Neuronal stem cell (in vitro differentiated cells): ENCODE data around the gene NCF4. TPM values are rescaled to one million over a fixed set of nuclear protein-coding genes. Genes with fewer than 3 reads are reported as not detected.

Experiments used
- DNase-seq: peaks from one replicate; pipeline ENCODE4 v3.0.0-alpha.2; 2013; ENCODE audit warnings: low spot score
- H2AFZ ChIP-seq: one replicate; pipeline ENCODE4 v1.6.1; 2013; ENCODE audit warnings: mild to moderate bottlenecking, low read length, inconsistent platforms
- H2AK5ac ChIP-seq: 2 replicates; pipeline ENCODE4 v1.6.1; 2013; ENCODE audit warnings: low read depth, mild to moderate bottlenecking, inconsistent platforms, low read length, moderate library complexity, mixed read lengths
- H2BK120ac ChIP-seq: 2 replicates; pipeline ENCODE4 v1.6.1; 2013; ENCODE audit warnings: low read depth, mild to moderate bottlenecking, inconsistent platforms, low read length, moderate library complexity, mixed read lengths
- H2BK12ac ChIP-seq: one replicate; pipeline ENCODE4 v1.6.1; 2013; ENCODE audit warnings: low read length, inconsistent platforms
- H2BK15ac ChIP-seq: 2 replicates; pipeline ENCODE4 v1.6.1; 2013; ENCODE audit warnings: mild to moderate bottlenecking, low read length, inconsistent platforms, mixed read lengths
- H2BK5ac ChIP-seq: one replicate; pipeline ENCODE4 v1.6.1; 2013; ENCODE audit warnings: inconsistent platforms, mild to moderate bottlenecking, low read length, moderate library complexity
- H3K14ac ChIP-seq: one replicate; pipeline ENCODE4 v1.6.1; 2013; ENCODE audit warnings: low read length, inconsistent platforms
- H3K18ac ChIP-seq: 2 replicates; pipeline ENCODE4 v1.6.1; 2013; ENCODE audit warnings: low read length, inconsistent platforms
- H3K23ac ChIP-seq: 2 replicates; pipeline ENCODE4 v1.6.1; 2013; ENCODE audit warnings: low read depth, mild to moderate bottlenecking, mixed read lengths, low read length, inconsistent platforms; ENCODE audit not compliant: poor library complexity
- H3K27ac ChIP-seq: replicated peaks from 3 replicates; pipeline ENCODE4 v1.5.1; 2013; ENCODE audit warnings: low read length, inconsistent platforms
- H3K27me3 ChIP-seq, 3 experiments: 2 replicates each; pipeline ENCODE4 v1.6.1; 2013; ENCODE audit warnings: low read length in 3 of 3, mild to moderate bottlenecking in 2 of 3, inconsistent platforms in 1 of 3, low read depth in 1 of 3, mixed read lengths in 1 of 3, moderate library complexity in 1 of 3; ENCODE audit not compliant: control insufficient read depth in 3 of 3, insufficient read depth in 3 of 3
- H3K36me3 ChIP-seq, 2 donors: replicated peaks in 1 of 2; 2 replicates each; pipeline ENCODE4 v1.6.1; 2013; ENCODE audit warnings: low read length in 2 of 2; ENCODE audit not compliant: control insufficient read depth in 2 of 2, insufficient read depth in 2 of 2
- H3K4ac ChIP-seq: 2 replicates; pipeline ENCODE4 v1.6.1; 2013; ENCODE audit warnings: inconsistent platforms, mild to moderate bottlenecking, low read length, moderate library complexity
- H3K4me1 ChIP-seq, 2 donors: 1 replicate in 1 of 2; 2 replicates in 1 of 2; pipeline ENCODE4 v1.6.1; 2013; ENCODE audit warnings: low read length in 2 of 2, low read depth in 1 of 2; ENCODE audit not compliant: control insufficient read depth in 2 of 2, insufficient read depth in 1 of 2
- H3K4me2 ChIP-seq: one replicate; pipeline ENCODE4 v1.6.1; 2013; ENCODE audit warnings: mild to moderate bottlenecking, low read length, inconsistent platforms; ENCODE audit not compliant: insufficient read depth, poor library complexity, severe bottlenecking
- H3K4me3 ChIP-seq, 2 donors: 2 replicates each; pipeline ENCODE4 v1.5.1; 2013; ENCODE audit warnings: low read length in 2 of 2, mild to moderate bottlenecking in 2 of 2, inconsistent platforms in 1 of 2, moderate library complexity in 1 of 2
- H3K79me1 ChIP-seq: one replicate; pipeline ENCODE4 v1.6.1; 2013; ENCODE audit warnings: low read depth, mild to moderate bottlenecking, inconsistent platforms, low read length, moderate library complexity
- H3K9ac ChIP-seq: one replicate; pipeline ENCODE4 v1.6.1; 2013; ENCODE audit warnings: mild to moderate bottlenecking, low read depth, low read length, inconsistent platforms; ENCODE audit not compliant: poor library complexity
- H3K9me3 ChIP-seq, 2 donors: replicated peaks in 1 of 2; 2 replicates each; pipeline versions ENCODE3 to v1.6.1; 2013; ENCODE audit warnings: low read length in 2 of 2, mild to moderate bottlenecking in 2 of 2, inconsistent platforms in 1 of 2, low read depth in 1 of 2, mixed read lengths in 1 of 2, moderate library complexity in 1 of 2; ENCODE audit not compliant: control insufficient read depth in 2 of 2, insufficient read depth in 1 of 2
- H4K8ac ChIP-seq: one replicate; pipeline ENCODE4 v1.6.1; 2013; ENCODE audit warnings: low read depth, mild to moderate bottlenecking, inconsistent platforms, low read length, moderate library complexity
- H4K91ac ChIP-seq: one replicate; pipeline ENCODE4 v1.6.1; 2013; ENCODE audit warnings: low read length, low read depth, mild to moderate bottlenecking, inconsistent platforms; ENCODE audit not compliant: poor library complexity
- WGBS, 2 donors: extraction: QIAGEN DNeasy Blood & Tissue Kit; methylation state at CpG; one replicate each; pipeline ENCODE4 v1.1.7; 2013; ENCODE audit warnings: missing lambda C conversion rate in 2 of 2, mixed read lengths in 1 of 2; ENCODE audit not compliant: insufficient read length in 2 of 2, insufficient replicate concordance in 1 of 2; ENCODE audit errors: extremely low coverage in 2 of 2; 5-methylcytosine and 5-hydroxymethylcytosine counted together
- polyA plus RNA-seq, 2 experiments: library from polyadenylated mRNA; stranded (reverse); fragments of 200-250 nt; gene quantifications; one replicate each; pipeline ENCODE4 v1.2.3, GENCODE V29; 2013

The NCF4 gene
- polyA plus RNA-seq (2013, experiment 1 of 2): not detected
- polyA plus RNA-seq (2013, experiment 2 of 2): not detected

DNA sequence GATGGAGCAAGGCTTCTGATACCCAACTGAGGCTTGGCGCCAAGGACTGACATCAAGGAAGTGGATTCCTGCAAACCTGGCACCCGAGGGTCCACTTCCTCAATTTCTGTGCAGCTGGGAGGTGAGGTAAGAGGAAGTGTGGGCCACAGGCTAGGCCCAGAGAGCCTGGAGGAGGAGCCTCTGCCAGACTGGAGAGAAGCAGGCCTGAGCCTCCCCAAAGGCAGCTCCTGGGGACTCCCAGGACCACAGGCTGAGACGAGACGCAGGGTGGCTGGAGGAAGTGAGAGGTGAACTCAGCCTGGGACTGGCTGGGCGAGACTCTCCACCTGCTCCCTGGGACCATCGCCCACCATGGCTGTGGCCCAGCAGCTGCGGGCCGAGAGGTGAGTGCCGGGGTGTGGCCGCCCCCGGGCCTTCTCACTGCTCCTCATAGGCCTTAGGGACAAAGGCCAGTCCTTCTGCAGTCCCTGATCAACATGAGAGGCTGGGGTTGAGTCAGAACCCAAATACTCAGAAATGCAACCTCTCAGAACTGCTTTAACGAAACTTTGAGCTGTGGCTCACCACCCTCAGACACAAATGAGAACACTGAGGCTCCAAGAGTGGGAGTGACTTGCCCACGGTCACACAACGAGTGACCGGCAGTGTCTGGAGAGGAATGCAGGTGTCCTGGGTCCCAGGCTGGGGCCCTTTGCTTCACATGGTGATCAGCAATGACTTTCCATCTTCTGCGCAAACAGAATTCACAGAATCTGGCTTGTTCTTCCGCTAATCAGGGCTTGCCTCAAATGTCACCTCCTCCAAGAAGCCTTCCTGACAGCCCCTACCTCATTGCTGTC, at the start of gene NCF4:
Gene NCF4 (plus strand): TSS at position 186 of the 839 bp plus-strand sequence. CDS start 166 bp downstream, at position 352.
- Histone ChIP-seq H2AK5ac (peak within 1 kb of the TSS; percentile 75), H3K79me1 (no peaks in the 10 kb centered on the region), H2BK12ac (no peak within 1 kb of the TSS), H3K27ac (no peak within 1 kb of the TSS), H3K23ac (no peak within 1 kb of the TSS), H2AFZ (no peak within 1 kb of the TSS), H2BK120ac (no peak within 1 kb of the TSS), H4K91ac (no peak within 1 kb of the TSS), H3K9ac (no peak within 1 kb of the TSS), H3K27me3 (peaks cover 0 to 60% (median 17%) of the 10 kb centered on the region in 3 experiments), H3K4ac (no peak within 1 kb of the TSS), H3K9me3 (no peaks in the 10 kb centered on the region), H3K4me1 (peaks cover 0 to 1% of the 10 kb centered on the region in 2 donors), H3K4me2 (no peak within 1 kb of the TSS), H4K8ac (no peak within 1 kb of the TSS), H2BK15ac (no peak within 1 kb of the TSS), H3K18ac (no peak within 1 kb of the TSS), H3K14ac (no peak within 1 kb of the TSS), H3K4me3 (no peak within 1 kb of the TSS), H3K36me3 (no peaks in the 10 kb centered on the region), H2BK5ac (no peak within 1 kb of the TSS)
- WGBS, 2 donors: no CpG with 5 or more reads among the region's 17 CpGs
- DNase-seq: no peak

GRCh38 chr22:36811094-36811800, 49.6 kb upstream of the NCF4 start:
- H3K27ac ChIP-seq: no peak overlapping the region
- no peak overlapping the region for H4K8ac ChIP-seq
- H4K91ac ChIP-seq: no peak overlapping the region
- no CpG with 5 or more reads among the region's 3 CpGs for WGBS, 2 donors
- H3K27me3 ChIP-seq: peaks cover 0 to 21% (median 4%) of the 10 kb centered on the region in 3 experiments
- H3K14ac ChIP-seq: no peak overlapping the region
- H2BK15ac ChIP-seq: no peak overlapping the region
- H2BK12ac ChIP-seq: no peak overlapping the region
- no peak overlapping the region for H2BK5ac ChIP-seq
- no peak overlapping the region for H3K4me3 ChIP-seq
- no peak for DNase-seq
- no peaks in the 10 kb centered on the region for H3K9me3 ChIP-seq
- H3K23ac ChIP-seq: no peak overlapping the region
- peaks cover 9 to 38% of the 10 kb centered on the region in 2 donors for H3K4me1 ChIP-seq
- H3K79me1 ChIP-seq: no peaks in the 10 kb centered on the region
- no peak overlapping the region for H2AFZ ChIP-seq
- H3K18ac ChIP-seq: no peak overlapping the region
- H3K36me3 ChIP-seq: peaks cover 0 to 34% of the 10 kb centered on the region in 2 donors
- H3K9ac ChIP-seq: no peak overlapping the region
- H3K4ac ChIP-seq: no peak overlapping the region
- H3K4me2 ChIP-seq: no peak overlapping the region
- H2BK120ac ChIP-seq: no peak overlapping the region
- no peak overlapping the region for H2AK5ac ChIP-seq

DNA sequence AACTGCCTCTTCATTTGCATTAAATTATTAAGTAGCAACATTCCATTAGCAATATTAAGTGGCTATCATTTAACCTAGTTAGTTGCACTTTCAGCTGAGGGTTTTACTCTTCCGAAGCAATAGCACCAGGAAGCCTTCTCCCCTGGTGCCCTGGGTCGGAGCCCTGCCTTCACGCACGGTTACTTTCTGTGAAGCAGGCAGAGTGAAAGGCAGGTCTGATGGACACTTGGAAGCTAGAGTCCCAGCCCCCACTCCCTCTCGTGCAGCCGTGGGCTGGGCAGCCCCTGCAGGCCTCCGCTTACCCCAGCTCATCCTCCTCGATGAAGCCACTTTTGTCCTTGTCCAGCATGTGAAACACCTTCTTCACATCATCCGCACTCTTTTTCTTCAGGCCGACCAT, 46.0 kb upstream of the NCF4 start:
- Histone ChIP-seq H2AK5ac (peak overlapping the region; percentile 50), H2BK5ac (no peak overlapping the region), H4K91ac (no peak overlapping the region), H3K23ac (no peak overlapping the region), H2AFZ (no peak overlapping the region), H3K27me3 (peaks cover 6 to 43% (median 11%) of the 10 kb centered on the region in 3 experiments), H2BK15ac (no peak overlapping the region), H3K18ac (no peak overlapping the region), H3K9ac (no peak overlapping the region), H2BK120ac (no peak overlapping the region), H3K36me3 (peaks cover 0 to 34% of the 10 kb centered on the region in 2 donors), H3K4me3 (no peak overlapping the region), H3K79me1 (no peaks in the 10 kb centered on the region), H2BK12ac (no peak overlapping the region), H3K14ac (no peak overlapping the region), H3K4ac (no peak overlapping the region), H3K4me2 (no peak overlapping the region), H3K27ac (no peak overlapping the region), H4K8ac (no peak overlapping the region), H3K9me3 (no peaks in the 10 kb centered on the region), H3K4me1 (peaks cover 11 to 28% of the 10 kb centered on the region in 2 donors)
- WGBS, 2 donors: no CpG with 5 or more reads among the region's 10 CpGs
- DNase-seq: no peak
